Measurements from ENCODE around the gene MAP3K3. TPM values are rescaled to one million over a fixed set of nuclear protein-coding genes. Genes with fewer than 3 reads are reported as not detected.

The MAP3K3 gene
- total and polyA plus RNA-seq, 10 donors: 12.2 to 125 (median 87.9) TPM

GRCh38 chr17:63685578-63685977 lies 63.4 kb downstream of the MAP3K3 start:
- 94 to 100% (median 97%) methylated on average over 3 of the region's 3 CpGs for WGBS, 5 donors

GRCh38 chr17:63686138-63686685 lies 64.0 kb downstream of the MAP3K3 start:
- H3K4me1 ChIP-seq: peaks cover 4 to 24% (median 17%) of the 10 kb centered on the region in 6 donors
- no peak for DNase-seq
- no peaks in the 10 kb centered on the region for H3K27me3 ChIP-seq (replicated peaks in 1 of 7)
- TF ChIP-seq POLR2AphosphoS5 (IDR thresholded peaks at IDR 0.05): no peak
- no peak for TF ChIP-seq CTCF (IDR thresholded peaks at IDR 0.05 in 8 of 11, conservative IDR thresholded peaks at IDR 0.05 in 3 of 11)
- no peak for TF ChIP-seq POLR2A (IDR thresholded peaks at IDR 0.05)
- H3K4me3 ChIP-seq: no peak overlapping the region
- H3K9me3 ChIP-seq: no peaks in the 10 kb centered on the region
- WGBS, 5 donors: 83 to 89% (median 86%) methylated on average over 3 of the region's 3 CpGs
- H3K36me3 ChIP-seq: peaks cover 5 to 100% (median 68%) of the 10 kb centered on the region in 6 donors
- intact Hi-C loops (cut with DNase I; ENCODE audit: low total_unique reads): no loop called here
- no peak overlapping the region for H3K27ac ChIP-seq

More at GRCh38 chr17:63685578-63685977, 63.4 kb downstream of the MAP3K3 start:
- Histone ChIP-seq H3K27me3 (replicated peaks in 1 of 7) (no peaks in the 10 kb centered on the region), H3K4me3 (no peak overlapping the region), H3K36me3 (peaks cover 5 to 98% (median 62%) of the 10 kb centered on the region in 6 donors), H3K9me3 (no peaks in the 10 kb centered on the region), H3K27ac (no peak overlapping the region), H3K4me1 (peaks cover 4 to 30% (median 21%) of the 10 kb centered on the region in 6 donors)
- no peak for TF ChIP-seq POLR2AphosphoS5 (IDR thresholded peaks at IDR 0.05)
- TF ChIP-seq POLR2A (IDR thresholded peaks at IDR 0.05): no peak
- no peak for TF ChIP-seq CTCF (IDR thresholded peaks at IDR 0.05 in 8 of 11, conservative IDR thresholded peaks at IDR 0.05 in 3 of 11)
- DNase-seq: no peak
- intact Hi-C loops (cut with DNase I; ENCODE audit: low total_unique reads): no loop called here

- TF ChIP-seq POLR2AphosphoS5 (IDR thresholded peaks at IDR 0.05): no peak
- TF ChIP-seq POLR2A (IDR thresholded peaks at IDR 0.05): no peak
- no peak for TF ChIP-seq CTCF (IDR thresholded peaks at IDR 0.05 in 8 of 11, conservative IDR thresholded peaks at IDR 0.05 in 3 of 11)
- peak; percentile 23 for DNase-seq
- Histone ChIP-seq H3K36me3 (peaks cover 2 to 100% (median 72%) of the 10 kb centered on the region in 6 donors), H3K27ac (no peak overlapping the region), H3K4me3 (no peak overlapping the region), H3K27me3 (replicated peaks in 1 of 7) (no peaks in the 10 kb centered on the region), H3K4me1 (peaks cover 0 to 13% (median under 1%) of the 10 kb centered on the region in 6 donors), H3K9me3 (no peaks in the 10 kb centered on the region)
- WGBS, 5 donors: 74 to 93% (median 84%) methylated on average over 9 to 12 of the region's 12 CpGs
- intact Hi-C loops (cut with DNase I; ENCODE audit: low total_unique reads): no loop called here
These were observed 66.3 kb downstream of the MAP3K3 start for GRCh38 chr17:63688396-63689020.

GRCh38 chr17:63689479-63689878 lies 67.3 kb downstream of the MAP3K3 start:
- intact Hi-C loops (cut with DNase I; ENCODE audit: low total_unique reads): no loop called here
- 97 to 99% (median 98%) methylated on average over 13 to 14 of the region's 14 CpGs for WGBS, 5 donors
- no peaks in the 10 kb centered on the region for H3K9me3 ChIP-seq
- no peak overlapping the region for H3K27ac ChIP-seq
- peak; percentile 64 for DNase-seq
- H3K4me1 ChIP-seq: peaks cover 0 to 22% (median 5%) of the 10 kb centered on the region in 6 donors
- no peak overlapping the region for H3K4me3 ChIP-seq
- H3K27me3 ChIP-seq (replicated peaks in 1 of 7): no peaks in the 10 kb centered on the region
- TF ChIP-seq POLR2AphosphoS5 (IDR thresholded peaks at IDR 0.05) (peak in 1 of 3 donors; percentile 63), CTCF (IDR thresholded peaks at IDR 0.05 in 8 of 11, conservative IDR thresholded peaks at IDR 0.05 in 3 of 11) (no peak), POLR2A (IDR thresholded peaks at IDR 0.05) (no peak)
- H3K36me3 ChIP-seq: peaks cover 5 to 100% (median 81%) of the 10 kb centered on the region in 6 donors
